GM12892 (cell line): ENCODE data around the gene HEPN1.

Source experiments
- POLR2A ChIP-seq: IDR thresholded peaks from 2 replicates; pipeline ENCODE4 v1.6.1; 2011; ENCODE audit warnings: low read depth, low read length, control low read depth
- POLR2AphosphoS5 ChIP-seq: IDR thresholded peaks from 2 replicates; pipeline ENCODE4 v1.6.1; 2011; ENCODE audit warnings: low read depth, low read length, control low read depth
- TAF1 ChIP-seq: IDR thresholded peaks from 2 replicates; pipeline ENCODE4 v1.6.1; 2011; ENCODE audit warnings: low read depth, mild to moderate bottlenecking, control low read depth, low read length, borderline replicate concordance

GRCh38 chr11:124886978-124887666 lies 31.9 kb upstream of the HEPN1 start:
- no peak for TF ChIP-seq POLR2AphosphoS5
- TF ChIP-seq TAF1, result no peak
- no peak for TF ChIP-seq POLR2A
